ENCODE data around the gene C11orf24.

The C11orf24 gene

GRCh38 chr11:68308068-68308467 is 36.3 kb upstream of the C11orf24 start:
- Histone ChIP-seq H3K79me2 (ENCODE audit: insufficient read depth, low read length) (peaks cover under 1% of the 10 kb centered on the region), H3K4me3 (ENCODE audit: low read length, poor library complexity, severe bottlenecking) (no peak overlapping the region), H3K4me1 (ENCODE audit: insufficient read depth, low read length, poor library complexity, severe bottlenecking) (peaks cover 6% of the 10 kb centered on the region), H4K20me1 (ENCODE audit: insufficient read depth, low read length, poor library complexity, severe bottlenecking) (no peaks in the 10 kb centered on the region), H3K27me3 (ENCODE audit: insufficient read depth, low read length, poor library complexity, severe bottlenecking) (no peaks in the 10 kb centered on the region), H3F3A (ENCODE audit: low read depth) (peaks cover 11% of the 10 kb centered on the region), H3K9me3 (ENCODE audit: insufficient read depth, low read depth, low read length) (peaks cover 4% of the 10 kb centered on the region; the same call in 1 of the 2 replicates), H3K36me3 (ENCODE audit: insufficient read depth, low read length) (no peaks in the 10 kb centered on the region), H3K9me2 (replicated peaks; ENCODE audit: low read depth, low read length) (no peaks in the 10 kb centered on the region), H3K4me2 (ENCODE audit: low read depth, low read length, poor library complexity, severe bottlenecking) (no peak overlapping the region), H3K9ac (ENCODE audit: low read depth, low read length, poor library complexity, severe bottlenecking) (no peak overlapping the region), H2AFZ (ENCODE audit: low read length) (no peak overlapping the region)
- no peak for TF ChIP-seq CTCF (conservative IDR thresholded peaks at IDR 0.05; ENCODE audit: low read length)
- no peak for TF ChIP-seq EZH2phosphoT487 (IDR thresholded peaks at IDR 0.05; ENCODE audit: borderline replicate concordance)

GRCh38 chr11:68306636-68307035 is 34.9 kb upstream of the C11orf24 start:
- peaks cover 4% of the 10 kb centered on the region; the same call in 1 of the 2 replicates for H3K9me3 ChIP-seq (ENCODE audit: insufficient read depth, low read depth, low read length)
- H3K79me2 ChIP-seq (ENCODE audit: insufficient read depth, low read length): no peaks in the 10 kb centered on the region
- TF ChIP-seq EZH2phosphoT487 (IDR thresholded peaks at IDR 0.05; ENCODE audit: borderline replicate concordance) (no peak), CTCF (conservative IDR thresholded peaks at IDR 0.05; ENCODE audit: low read length) (no peak)
- no peaks in the 10 kb centered on the region for H3K36me3 ChIP-seq (ENCODE audit: insufficient read depth, low read length)
- no peaks in the 10 kb centered on the region for H4K20me1 ChIP-seq (ENCODE audit: insufficient read depth, low read length, poor library complexity, severe bottlenecking)
- no peaks in the 10 kb centered on the region for H3K27me3 ChIP-seq (ENCODE audit: insufficient read depth, low read length, poor library complexity, severe bottlenecking)
- peaks cover under 1% of the 10 kb centered on the region for H3K4me1 ChIP-seq (ENCODE audit: insufficient read depth, low read length, poor library complexity, severe bottlenecking)
- no peaks in the 10 kb centered on the region for H3K9me2 ChIP-seq (replicated peaks; ENCODE audit: low read depth, low read length)
- no peak overlapping the region for H2AFZ ChIP-seq (ENCODE audit: low read length)
- no peak overlapping the region for H3K9ac ChIP-seq (ENCODE audit: low read depth, low read length, poor library complexity, severe bottlenecking)
- H3K4me2 ChIP-seq (ENCODE audit: low read depth, low read length, poor library complexity, severe bottlenecking): no peak overlapping the region
- H3K4me3 ChIP-seq (ENCODE audit: low read length, poor library complexity, severe bottlenecking): no peak overlapping the region
- H3F3A ChIP-seq (ENCODE audit: low read depth): peaks cover 5% of the 10 kb centered on the region

GRCh38 chr11:68303982-68304780 is 32.4 kb upstream of the C11orf24 start:
- Histone ChIP-seq H3K27me3 (ENCODE audit: insufficient read depth, low read length, poor library complexity, severe bottlenecking) (no peaks in the 10 kb centered on the region), H3K4me3 (ENCODE audit: low read length, poor library complexity, severe bottlenecking) (no peak overlapping the region), H3K79me2 (ENCODE audit: insufficient read depth, low read length) (no peaks in the 10 kb centered on the region), H3K9ac (ENCODE audit: low read depth, low read length, poor library complexity, severe bottlenecking) (no peak overlapping the region), H3K4me1 (ENCODE audit: insufficient read depth, low read length, poor library complexity, severe bottlenecking) (no peaks in the 10 kb centered on the region), H3K9me3 (ENCODE audit: insufficient read depth, low read depth, low read length) (peaks cover 4% of the 10 kb centered on the region; the same call in 1 of the 2 replicates), H3F3A (ENCODE audit: low read depth) (no peaks in the 10 kb centered on the region), H3K4me2 (ENCODE audit: low read depth, low read length, poor library complexity, severe bottlenecking) (no peak overlapping the region), H3K9me2 (replicated peaks; ENCODE audit: low read depth, low read length) (no peaks in the 10 kb centered on the region), H4K20me1 (ENCODE audit: insufficient read depth, low read length, poor library complexity, severe bottlenecking) (no peaks in the 10 kb centered on the region), H3K36me3 (ENCODE audit: insufficient read depth, low read length) (no peaks in the 10 kb centered on the region), H2AFZ (ENCODE audit: low read length) (no peak overlapping the region)
- TF ChIP-seq EZH2phosphoT487 (IDR thresholded peaks at IDR 0.05; ENCODE audit: borderline replicate concordance): no peak
- TF ChIP-seq CTCF (conservative IDR thresholded peaks at IDR 0.05; ENCODE audit: low read length): no peak

Data from Loucy (cell line).